ENCODE measurements around the gene OS9.

GRCh38 chr12:57692500-57692899 lies 1.4 kb upstream of the OS9 start:
- TF ChIP-seq MAX (IDR thresholded peaks at IDR 0.05; ENCODE audit: insufficient read depth, insufficient read length) (no peak), CTCF (IDR thresholded peaks at IDR 0.05; ENCODE audit: extremely low read depth in 1 of 2, insufficient read depth in 1 of 2, low read depth in 1 of 2, low read length in 2 of 2) (no peak), POLR2A (IDR thresholded peaks at IDR 0.05; ENCODE audit: low read depth, low read length) (no peak), POLR2AphosphoS5 (IDR thresholded peaks at IDR 0.05; ENCODE audit: insufficient read depth, low read depth, low read length) (no peak), JUN (IDR thresholded peaks at IDR 0.05; ENCODE audit: borderline replicate concordance, insufficient read depth, insufficient read length, low read depth) (no peak)
